Natural killer cell (primary cell): ENCODE data around the gene GRM4. TPM values are rescaled to one million over a fixed set of nuclear protein-coding genes. Genes with fewer than 3 reads are reported as not detected.

Experiments
- ATAC-seq, 3 donors: fragments of 150-1000 bp in 2 of 3; fragments of 200-7000 bp in 1 of 3; cut with Tn5 transposase; 1 replicate in 1 of 3; 2 replicates in 2 of 3; pipeline ENCODE4 v1.10.0; 2021; ENCODE audit warnings: mild to moderate bottlenecking in 2 of 3, moderate library complexity in 2 of 3
- DNase-seq, 2 donors: peaks; one replicate each; pipeline versions ENCODE4 v3.0.0 to v3.0.0-alpha.2; 2013 to 2021; ENCODE audit warnings: mixed read lengths in 1 of 2
- H3K27ac ChIP-seq: one replicate; pipeline ENCODE4 v1.5.1; 2013; ENCODE audit warnings: mild to moderate bottlenecking, low read length
- H3K27me3 ChIP-seq: one replicate; pipeline ENCODE4 v1.6.1; 2013; ENCODE audit warnings: low read length; ENCODE audit not compliant: control insufficient read depth, insufficient read depth
- H3K36me3 ChIP-seq: one replicate; pipeline ENCODE4 v1.6.1; 2013; ENCODE audit warnings: low read length; ENCODE audit not compliant: control insufficient read depth, insufficient read depth
- H3K4me1 ChIP-seq: one replicate; pipeline ENCODE4 v1.6.1; 2013; ENCODE audit warnings: low read length; ENCODE audit not compliant: control insufficient read depth, insufficient read depth
- H3K4me3 ChIP-seq: one replicate; pipeline ENCODE4 v1.5.1; 2013; ENCODE audit warnings: low read length
- H3K9me3 ChIP-seq: one replicate; pipeline ENCODE4 v1.6.1; 2013; ENCODE audit warnings: low read length; ENCODE audit not compliant: control insufficient read depth, insufficient read depth
- H3K27ac Mint-ChIP-seq, 2 donors: one replicate each; pipeline ENCODE4 v1.8.0; 2022; ENCODE audit warnings: mild to moderate bottlenecking in 2 of 2, mixed read lengths in 2 of 2, moderate library complexity in 1 of 2
- H3K27me3 Mint-ChIP-seq, 2 donors: one replicate each; pipeline ENCODE4 v1.8.0; 2022; ENCODE audit warnings: low read depth in 2 of 2, mixed read lengths in 2 of 2
- H3K36me3 Mint-ChIP-seq: one replicate; pipeline ENCODE4 v1.8.0; 2022; ENCODE audit warnings: mixed read lengths
- H3K4me1 Mint-ChIP-seq, 2 donors: one replicate each; pipeline ENCODE4 v1.8.0; 2022; ENCODE audit warnings: mixed read lengths in 2 of 2
- H3K4me3 Mint-ChIP-seq: one replicate; pipeline ENCODE4 v1.8.0; 2022; ENCODE audit warnings: mild to moderate bottlenecking, moderate library complexity, mixed read lengths
- H3K9me3 Mint-ChIP-seq, 2 donors: one replicate each; pipeline ENCODE4 v1.8.0; 2022; ENCODE audit warnings: mixed read lengths in 2 of 2
- CTCF ChIP-seq: fragments of 200-600 bp; IDR thresholded peaks from one replicate; pipeline ENCODE4 v1.8.0; 2022; ENCODE audit warnings: antibody characterized with exemption
- WGBS: methylation state at CpG from one replicate; pipeline ENCODE4 v1.1.7; 2013; ENCODE audit warnings: missing lambda C conversion rate; ENCODE audit not compliant: insufficient coverage; 5-methylcytosine and 5-hydroxymethylcytosine counted together
- intact Hi-C: fragments of 100-400 bp; cut with micrococcal nuclease; formaldehyde crosslinking; loops from one replicate; pipeline ENCODE4 v1.14.2; 2022
- total RNA-seq, 4 donors: library from RNA; stranded (reverse); fragments of 120-200 nt in 1 of 4; gene quantifications; one replicate each; pipeline versions ENCODE4 v1.2.3 to v1.2.4, GENCODE V29; 2013 to 2022

The GRM4 gene
- total RNA-seq, 3 donors from 2014 or later (not counting 1 experiment from before 2014, with no cell fraction given), result not detected

- H3K27ac Mint-ChIP-seq, result no peak overlapping the region
- H3K27me3 Mint-ChIP-seq, result peaks cover 40% of the 10 kb centered on the region in 2 donors
- H3K4me1 ChIP-seq, result no peaks in the 10 kb centered on the region
- WGBS, result 90% methylated on average over 12 of the region's 12 CpGs
- no peak for DNase-seq
- H3K9me3 ChIP-seq, result no peaks in the 10 kb centered on the region
- H3K27me3 ChIP-seq, result peaks cover 4% of the 10 kb centered on the region
- no peak for TF ChIP-seq CTCF
- H3K27ac ChIP-seq, result no peak overlapping the region
- H3K36me3 ChIP-seq, result no peaks in the 10 kb centered on the region
- ATAC-seq, result no peak
- no peak overlapping the region for H3K4me3 ChIP-seq
- H3K4me3 Mint-ChIP-seq, result no peak overlapping the region
- no peaks in the 10 kb centered on the region for H3K4me1 Mint-ChIP-seq
- no peaks in the 10 kb centered on the region for H3K9me3 Mint-ChIP-seq
- H3K36me3 Mint-ChIP-seq, result peaks cover 14% of the 10 kb centered on the region
- intact Hi-C loops, result no loop called here
Measured at GRCh38 chr6:33994472-33995308, 151.2 kb downstream of the GRM4 start.

GRCh38 chr6:33993653-33994471 is 152.0 kb downstream of the GRM4 start:
- Histone ChIP-seq H3K4me3 (no peak overlapping the region), H3K27ac (no peak overlapping the region), H3K27me3 (peaks cover 4% of the 10 kb centered on the region), H3K9me3 (no peaks in the 10 kb centered on the region), H3K36me3 (no peaks in the 10 kb centered on the region), H3K4me1 (no peaks in the 10 kb centered on the region)
- Mint-ChIP-seq H3K9me3 (no peaks in the 10 kb centered on the region), H3K36me3 (peaks cover 14% of the 10 kb centered on the region), H3K27ac (no peak overlapping the region), H3K4me1 (no peaks in the 10 kb centered on the region), H3K27me3 (peaks cover 38 to 39% of the 10 kb centered on the region in 2 donors), H3K4me3 (no peak overlapping the region)
- TF ChIP-seq CTCF, result no peak
- DNase-seq (no peak), ATAC-seq (no peak)
- intact Hi-C loops, result no loop called here
- 72% methylated on average over 21 of the region's 21 CpGs for WGBS

GRCh38 chr6:33993091-33993490 is 152.8 kb downstream of the GRM4 start:
- H3K27me3 ChIP-seq, result peaks cover 4% of the 10 kb centered on the region
- TF ChIP-seq CTCF, result no peak
- ATAC-seq (no peak), DNase-seq (no peak)
- H3K4me1 Mint-ChIP-seq, result no peaks in the 10 kb centered on the region
- H3K36me3 Mint-ChIP-seq, result peaks cover 14% of the 10 kb centered on the region
- no peak overlapping the region for H3K27ac Mint-ChIP-seq
- no peaks in the 10 kb centered on the region for H3K36me3 ChIP-seq
- 76% methylated on average over 11 of the region's 11 CpGs for WGBS
- H3K4me3 Mint-ChIP-seq, result no peak overlapping the region
- no peak overlapping the region for H3K27ac ChIP-seq
- H3K27me3 Mint-ChIP-seq, result peaks cover 33 to 42% of the 10 kb centered on the region in 2 donors
- no peaks in the 10 kb centered on the region for H3K9me3 ChIP-seq
- H3K4me3 ChIP-seq, result no peak overlapping the region
- intact Hi-C loops, result no loop called here
- no peaks in the 10 kb centered on the region for H3K9me3 Mint-ChIP-seq
- no peaks in the 10 kb centered on the region for H3K4me1 ChIP-seq
